HepG2 (cell line): ENCODE results near the gene NFYC.

Source experiments
- FOSL2 ChIP-seq: sonication (generic); formaldehyde crosslinking; IDR thresholded peaks from 2 replicates; pipeline ENCODE4 v1.4.0; 2020; ENCODE audit warnings: missing genetic modification reagents
- JARID2 ChIP-seq: sonication (generic); formaldehyde crosslinking; IDR thresholded peaks from 2 replicates; pipeline ENCODE4 v1.8.1; 2023; ENCODE audit warnings: missing genetic modification reagents, inconsistent platforms; ENCODE audit not compliant: insufficient replicate concordance
- JUNB ChIP-seq: sonication (generic); formaldehyde crosslinking; IDR thresholded peaks from 2 replicates; pipeline ENCODE4 v1.8.0; 2022; ENCODE audit warnings: missing genetic modification reagents, mild to moderate bottlenecking, borderline replicate concordance
- POLR2A ChIP-seq, 2 experiments: IDR thresholded peaks; 2 replicates each; pipeline ENCODE4 v1.6.1; 2011; ENCODE audit warnings: low read depth in 2 of 2, low read length in 2 of 2, mild to moderate bottlenecking in 1 of 2, moderate library complexity in 1 of 2; ENCODE audit not compliant: insufficient read depth in 1 of 2
- SP2 ChIP-seq: sonication (generic); formaldehyde crosslinking; IDR thresholded peaks from 2 replicates; pipeline ENCODE4 v1.5.1; 2020; ENCODE audit warnings: mild to moderate bottlenecking, missing genetic modification reagents
- TF ChIP-seq, protein P1 (sequence below): sonication (generic); formaldehyde crosslinking; IDR thresholded peaks from 2 replicates; pipeline ENCODE4 v1.5.1; 2020; ENCODE audit warnings: mild to moderate bottlenecking, missing genetic modification reagents, moderate library complexity

DNA sequence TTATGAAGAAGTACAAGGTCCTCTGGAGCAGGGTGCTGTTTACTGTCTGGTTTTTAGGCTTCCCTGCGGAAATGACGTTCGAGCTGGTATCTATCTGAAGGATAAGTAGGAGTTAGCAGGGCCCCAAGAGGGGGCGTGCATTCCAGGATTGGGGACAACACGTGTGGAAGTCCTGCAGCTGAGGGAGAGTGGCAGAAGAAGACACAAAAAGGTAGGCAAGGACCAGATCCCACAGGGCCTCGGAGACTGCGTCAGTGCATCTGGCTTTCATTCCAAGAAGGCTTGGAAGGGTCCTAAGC, 31.9 kb upstream of the NFYC start:
- no peak for TF ChIP-seq JARID2 (CRISPR knock-in tag)
- TF ChIP-seq POLR2A (IDR thresholded peaks at IDR 0.05; ENCODE audit: insufficient read depth in 1 of 2, low read depth in 2 of 2, low read length in 2 of 2) = no peak
- TF ChIP-seq SP2 (CRISPR knock-in tag) = no peak
- no peak for TF ChIP-seq FOSL2 (CRISPR knock-in tag)
- TF ChIP-seq, protein P1, sequence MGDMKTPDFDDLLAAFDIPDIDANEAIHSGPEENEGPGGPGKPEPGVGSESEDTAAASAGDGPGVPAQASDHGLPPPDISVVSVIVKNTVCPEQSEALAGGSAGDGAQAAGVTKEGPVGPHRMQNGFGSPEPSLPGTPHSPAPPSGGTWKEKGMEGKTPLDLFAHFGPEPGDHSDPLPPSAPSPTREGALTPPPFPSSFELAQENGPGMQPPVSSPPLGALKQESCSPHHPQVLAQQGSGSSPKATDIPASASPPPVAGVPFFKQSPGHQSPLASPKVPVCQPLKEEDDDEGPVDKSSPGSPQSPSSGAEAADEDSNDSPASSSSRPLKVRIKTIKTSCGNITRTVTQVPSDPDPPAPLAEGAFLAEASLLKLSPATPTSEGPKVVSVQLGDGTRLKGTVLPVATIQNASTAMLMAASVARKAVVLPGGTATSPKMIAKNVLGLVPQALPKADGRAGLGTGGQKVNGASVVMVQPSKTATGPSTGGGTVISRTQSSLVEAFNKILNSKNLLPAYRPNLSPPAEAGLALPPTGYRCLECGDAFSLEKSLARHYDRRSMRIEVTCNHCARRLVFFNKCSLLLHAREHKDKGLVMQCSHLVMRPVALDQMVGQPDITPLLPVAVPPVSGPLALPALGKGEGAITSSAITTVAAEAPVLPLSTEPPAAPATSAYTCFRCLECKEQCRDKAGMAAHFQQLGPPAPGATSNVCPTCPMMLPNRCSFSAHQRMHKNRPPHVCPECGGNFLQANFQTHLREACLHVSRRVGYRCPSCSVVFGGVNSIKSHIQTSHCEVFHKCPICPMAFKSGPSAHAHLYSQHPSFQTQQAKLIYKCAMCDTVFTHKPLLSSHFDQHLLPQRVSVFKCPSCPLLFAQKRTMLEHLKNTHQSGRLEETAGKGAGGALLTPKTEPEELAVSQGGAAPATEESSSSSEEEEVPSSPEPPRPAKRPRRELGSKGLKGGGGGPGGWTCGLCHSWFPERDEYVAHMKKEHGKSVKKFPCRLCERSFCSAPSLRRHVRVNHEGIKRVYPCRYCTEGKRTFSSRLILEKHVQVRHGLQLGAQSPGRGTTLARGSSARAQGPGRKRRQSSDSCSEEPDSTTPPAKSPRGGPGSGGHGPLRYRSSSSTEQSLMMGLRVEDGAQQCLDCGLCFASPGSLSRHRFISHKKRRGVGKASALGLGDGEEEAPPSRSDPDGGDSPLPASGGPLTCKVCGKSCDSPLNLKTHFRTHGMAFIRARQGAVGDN (CRISPR knock-in tag) = no peak
- no peak for TF ChIP-seq JUNB (CRISPR knock-in tag)
